Measurements from ENCODE around the gene SELE.

DNA sequence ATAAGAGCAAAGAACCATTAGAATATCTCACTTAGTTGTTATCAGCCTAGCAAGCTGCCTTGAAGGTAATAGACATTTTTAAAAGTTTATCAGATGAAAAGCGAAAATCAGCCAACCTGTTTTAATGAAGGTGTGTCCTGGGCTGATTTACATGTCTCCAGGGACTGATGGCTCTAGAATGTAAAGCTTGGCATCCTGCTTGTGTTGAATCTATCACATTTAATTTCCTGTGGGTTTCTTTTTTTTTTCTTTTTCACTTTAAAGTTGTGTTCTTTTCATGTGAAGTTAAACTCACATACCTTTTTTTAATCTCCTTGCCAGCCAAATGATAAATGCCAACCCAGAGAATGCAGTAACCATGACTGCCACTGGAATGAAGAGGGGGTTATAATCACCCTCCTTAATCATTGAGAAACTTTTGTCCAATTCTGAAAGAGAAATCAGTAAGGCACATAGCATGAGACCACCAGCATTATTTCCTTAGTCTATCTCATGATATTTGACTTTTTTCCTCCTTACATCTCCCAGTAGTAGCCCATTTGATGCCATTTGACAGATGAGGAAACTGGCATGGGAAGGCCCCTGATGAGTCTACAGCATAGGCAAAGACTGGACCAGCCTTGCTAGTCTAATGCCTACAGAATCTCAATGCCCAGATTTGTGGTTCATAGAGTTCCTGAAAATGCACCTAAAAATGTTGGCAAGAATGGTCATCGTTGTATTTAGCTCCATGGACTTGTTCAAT, 32.4 kb downstream of the SELE start:
- no peak for TF ChIP-seq POLR2A (IDR thresholded peaks at IDR 0.05)
- TF ChIP-seq, protein P1, sequence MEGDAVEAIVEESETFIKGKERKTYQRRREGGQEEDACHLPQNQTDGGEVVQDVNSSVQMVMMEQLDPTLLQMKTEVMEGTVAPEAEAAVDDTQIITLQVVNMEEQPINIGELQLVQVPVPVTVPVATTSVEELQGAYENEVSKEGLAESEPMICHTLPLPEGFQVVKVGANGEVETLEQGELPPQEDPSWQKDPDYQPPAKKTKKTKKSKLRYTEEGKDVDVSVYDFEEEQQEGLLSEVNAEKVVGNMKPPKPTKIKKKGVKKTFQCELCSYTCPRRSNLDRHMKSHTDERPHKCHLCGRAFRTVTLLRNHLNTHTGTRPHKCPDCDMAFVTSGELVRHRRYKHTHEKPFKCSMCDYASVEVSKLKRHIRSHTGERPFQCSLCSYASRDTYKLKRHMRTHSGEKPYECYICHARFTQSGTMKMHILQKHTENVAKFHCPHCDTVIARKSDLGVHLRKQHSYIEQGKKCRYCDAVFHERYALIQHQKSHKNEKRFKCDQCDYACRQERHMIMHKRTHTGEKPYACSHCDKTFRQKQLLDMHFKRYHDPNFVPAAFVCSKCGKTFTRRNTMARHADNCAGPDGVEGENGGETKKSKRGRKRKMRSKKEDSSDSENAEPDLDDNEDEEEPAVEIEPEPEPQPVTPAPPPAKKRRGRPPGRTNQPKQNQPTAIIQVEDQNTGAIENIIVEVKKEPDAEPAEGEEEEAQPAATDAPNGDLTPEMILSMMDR (IDR thresholded peaks at IDR 0.05 in 4 of 5, conservative IDR thresholded peaks at IDR 0.05 in 1 of 5): no peak
